Neuron (in vitro differentiated cells): ENCODE results near the gene PCSK5.
"Not testable (repeated sequence)": the region's sequence is repeated elsewhere in the genome, so short reads cannot be mapped to it uniquely, and the experiment has no call there.

Source experiments
- H2AFZ ChIP-seq: one replicate; pipeline ENCODE4 v1.6.1; 2013; ENCODE audit warnings: low read depth, mild to moderate bottlenecking, inconsistent platforms, low read length, moderate library complexity
- H3K27me3 ChIP-seq: one replicate; pipeline ENCODE4 v1.6.1; 2013; ENCODE audit warnings: low read length; ENCODE audit not compliant: insufficient read depth
- H3K36me3 ChIP-seq: one replicate; pipeline ENCODE4 v1.6.1; 2013; ENCODE audit warnings: low read length; ENCODE audit not compliant: insufficient read depth
- H3K4me1 ChIP-seq: one replicate; pipeline ENCODE4 v1.6.1; 2013; ENCODE audit warnings: low read length; ENCODE audit not compliant: insufficient read depth
- H3K4me3 ChIP-seq: 2 replicates; pipeline ENCODE4 v1.5.1; 2013; ENCODE audit warnings: mild to moderate bottlenecking, low read length, moderate library complexity
- H3K9me3 ChIP-seq: one replicate; pipeline ENCODE4 v1.6.1; 2013; ENCODE audit warnings: low read length

PCSK5 gene

DNA sequence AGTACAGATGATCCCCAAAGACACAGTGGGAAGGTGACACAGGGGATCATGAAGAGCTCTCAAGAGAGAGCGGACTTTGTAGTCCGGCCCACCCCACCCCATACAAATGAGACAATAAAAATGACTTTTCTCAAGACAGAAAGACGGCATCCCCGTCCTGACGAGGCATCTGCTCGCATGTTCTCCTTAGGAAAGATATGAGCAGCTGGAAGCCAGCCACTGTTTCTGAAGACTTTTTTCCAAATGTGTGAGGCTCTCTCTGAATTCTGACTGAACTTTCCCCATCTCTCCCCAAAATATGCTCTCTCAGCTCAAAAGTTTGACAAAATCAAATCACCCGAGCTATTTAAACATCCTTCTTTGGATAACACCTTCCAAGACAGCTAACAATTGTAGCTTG, 398.6 kb downstream of the PCSK5 start:
- no peaks in the 10 kb centered on the region for H3K27me3 ChIP-seq
- H2AFZ ChIP-seq: no peak overlapping the region
- H3K36me3 ChIP-seq: no peaks in the 10 kb centered on the region
- H3K4me1 ChIP-seq: no peaks in the 10 kb centered on the region
- no peak overlapping the region for H3K4me3 ChIP-seq
- H3K9me3 ChIP-seq: no peaks in the 10 kb centered on the region

DNA sequence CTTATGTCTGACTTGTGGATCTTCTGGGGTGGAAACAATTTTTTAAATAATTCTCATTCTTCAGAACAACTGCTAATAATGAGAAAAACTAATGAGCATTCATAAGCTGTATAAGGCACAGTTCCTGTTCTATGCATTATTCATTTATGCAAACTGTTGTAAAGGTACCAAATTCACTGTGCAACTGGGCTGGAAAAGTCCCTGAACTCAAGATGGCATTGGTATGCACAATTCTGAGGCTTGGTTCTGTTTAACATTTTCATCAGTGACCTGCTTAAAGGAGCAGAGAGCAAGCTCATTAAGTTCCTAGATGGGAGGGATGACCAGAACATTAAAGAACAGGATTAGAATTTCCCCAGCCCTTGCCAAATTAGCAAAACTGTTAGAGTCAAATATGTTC, 399.2 kb downstream of the PCSK5 start:
- Histone ChIP-seq H3K9me3 (no peaks in the 10 kb centered on the region), H3K27me3 (no peaks in the 10 kb centered on the region), H3K4me3 (no peak overlapping the region), H3K36me3 (no peaks in the 10 kb centered on the region), H2AFZ (no peak overlapping the region), H3K4me1 (no peaks in the 10 kb centered on the region)

DNA sequence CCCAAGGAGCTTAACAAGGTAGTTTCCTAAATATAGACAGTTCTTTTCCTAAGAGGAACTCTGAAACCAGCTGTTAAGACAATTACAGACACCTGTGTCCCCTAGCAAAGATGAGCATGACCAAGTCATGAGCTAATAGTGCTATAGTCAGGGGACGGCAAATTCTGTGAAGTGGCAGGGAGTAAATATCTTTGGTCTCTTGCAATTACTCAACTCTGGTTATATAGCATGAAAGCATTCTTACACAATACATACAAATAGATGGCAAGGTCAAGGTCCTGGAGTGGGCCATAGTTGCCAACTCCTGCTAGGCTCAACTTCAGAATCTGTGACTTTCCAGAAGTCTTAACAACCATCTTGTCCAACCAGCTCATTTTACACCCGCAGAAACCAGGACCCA, 400.1 kb downstream of the PCSK5 start:
- no peak overlapping the region for H3K4me3 ChIP-seq
- H3K4me1 ChIP-seq: no peaks in the 10 kb centered on the region
- H3K27me3 ChIP-seq: no peaks in the 10 kb centered on the region
- no peaks in the 10 kb centered on the region for H3K9me3 ChIP-seq
- no peak overlapping the region for H2AFZ ChIP-seq
- no peaks in the 10 kb centered on the region for H3K36me3 ChIP-seq

DNA sequence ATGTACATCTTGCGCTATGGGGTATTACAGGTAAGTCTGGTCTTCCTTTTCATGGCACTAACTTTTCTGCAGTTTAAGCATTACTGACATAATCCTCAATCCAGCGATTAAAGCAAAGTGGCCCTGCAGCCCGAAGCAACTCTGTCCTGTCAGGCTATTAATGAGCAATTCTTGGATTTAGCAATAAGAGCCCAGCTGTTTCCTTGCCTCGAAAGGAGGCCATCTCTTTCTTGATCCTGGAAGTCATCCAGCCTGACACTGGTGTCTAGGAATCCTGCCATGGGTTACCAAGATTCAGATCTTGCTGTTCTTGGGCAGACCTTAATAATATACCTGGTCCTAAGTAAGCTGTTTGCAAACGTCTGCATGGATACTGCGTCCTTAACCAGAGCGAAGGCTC, 401.8 kb downstream of the PCSK5 start:
- Histone ChIP-seq H3K4me3 (no peak overlapping the region), H3K27me3 (no peaks in the 10 kb centered on the region), H2AFZ (no peak overlapping the region), H3K4me1 (no peaks in the 10 kb centered on the region), H3K9me3 (no peaks in the 10 kb centered on the region), H3K36me3 (no peaks in the 10 kb centered on the region)

DNA sequence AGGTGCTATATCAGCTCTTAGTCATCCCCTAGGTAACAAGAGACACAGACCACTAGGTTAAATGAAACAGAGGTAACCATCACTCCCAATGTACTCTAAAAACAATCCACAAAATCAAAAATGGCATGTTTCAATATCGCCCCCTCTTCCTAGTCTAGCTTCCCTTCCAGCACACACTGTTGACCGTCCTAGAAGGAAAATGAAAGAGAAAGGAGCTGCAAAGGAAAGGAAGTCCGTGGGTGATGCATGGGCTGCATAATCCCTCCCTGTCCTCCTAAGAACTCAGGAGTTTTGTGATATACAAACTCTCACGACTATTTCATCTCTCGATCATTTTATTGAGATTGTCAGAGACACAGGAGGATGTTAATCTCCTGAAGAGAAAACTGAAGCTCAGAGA, 402.2 kb downstream of the PCSK5 start:
- Histone ChIP-seq H3K27me3 (no peaks in the 10 kb centered on the region), H3K4me3 (no peak overlapping the region), H3K4me1 (no peaks in the 10 kb centered on the region), H3K36me3 (no peaks in the 10 kb centered on the region), H2AFZ (no peak overlapping the region), H3K9me3 (no peaks in the 10 kb centered on the region)

DNA sequence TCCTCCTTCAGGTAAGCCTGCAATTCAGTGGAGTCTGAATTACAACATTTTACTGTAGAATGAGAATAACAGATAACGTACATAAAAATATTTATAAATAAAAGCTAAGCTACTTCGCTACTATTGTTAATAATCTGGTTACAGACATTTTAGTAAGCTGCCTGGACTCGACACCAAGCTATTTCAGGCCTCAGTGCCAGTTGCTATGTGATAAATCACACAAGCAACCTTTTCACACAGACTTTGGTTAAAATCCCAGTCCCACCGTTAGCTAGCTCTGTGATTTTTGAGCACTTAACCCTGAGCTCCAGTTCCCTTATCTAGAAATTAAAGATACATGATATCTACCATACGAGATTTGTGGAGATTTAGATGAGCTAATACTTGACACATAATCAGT, 403.8 kb downstream of the PCSK5 start:
- Histone ChIP-seq H2AFZ (no peak overlapping the region), H3K36me3 (no peaks in the 10 kb centered on the region), H3K27me3 (no peaks in the 10 kb centered on the region), H3K4me1 (no peaks in the 10 kb centered on the region), H3K4me3 (no peak overlapping the region), H3K9me3 (no peaks in the 10 kb centered on the region)

- Histone ChIP-seq H3K9me3 (no peaks in the 10 kb centered on the region), H3K36me3 (no peaks in the 10 kb centered on the region), H3K4me1 (no peaks in the 10 kb centered on the region), H3K27me3 (no peaks in the 10 kb centered on the region), H2AFZ (no peak overlapping the region), H3K4me3 (no peak overlapping the region)
Measured at GRCh38 chr9:76296561-76297310, 406.3 kb downstream of the PCSK5 start.

DNA sequence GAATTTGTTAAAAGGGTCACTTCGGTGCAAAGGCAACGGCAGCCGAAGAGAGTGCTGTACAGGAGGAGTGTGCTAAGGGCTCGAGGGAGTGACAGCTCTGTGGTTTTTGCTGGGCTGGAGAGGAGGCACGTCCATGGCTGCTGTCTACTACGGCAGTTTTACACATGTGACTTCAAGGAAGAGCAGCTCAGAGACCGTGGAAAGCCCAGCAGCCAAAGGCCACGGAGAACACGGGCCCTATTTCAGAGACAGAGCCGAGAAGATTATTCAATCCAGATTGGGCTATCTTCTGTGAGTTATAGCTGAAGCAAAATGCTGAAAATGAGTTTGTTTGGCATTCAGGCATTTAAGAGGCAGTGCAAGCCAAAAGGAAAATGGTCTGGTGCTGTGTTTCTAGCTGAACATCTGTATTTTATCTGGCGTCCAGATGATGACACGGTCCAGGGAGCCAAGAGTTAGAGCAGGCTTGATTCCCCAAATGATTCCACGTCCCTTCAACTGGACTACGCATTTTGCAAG, 407.3 kb downstream of the PCSK5 start:
- H3K4me3 ChIP-seq: no peak overlapping the region
- H3K9me3 ChIP-seq: no peaks in the 10 kb centered on the region
- no peaks in the 10 kb centered on the region for H3K36me3 ChIP-seq
- H3K4me1 ChIP-seq: no peaks in the 10 kb centered on the region
- peak overlapping the region; percentile 14 for H2AFZ ChIP-seq
- no peaks in the 10 kb centered on the region for H3K27me3 ChIP-seq

GRCh38 chr9:76298521-76299144, 408.2 kb downstream of the PCSK5 start:
- no peaks in the 10 kb centered on the region for H3K36me3 ChIP-seq
- no peaks in the 10 kb centered on the region for H3K4me1 ChIP-seq
- H3K27me3 ChIP-seq: no peaks in the 10 kb centered on the region
- no peaks in the 10 kb centered on the region for H3K9me3 ChIP-seq
- no peak overlapping the region for H2AFZ ChIP-seq
- H3K4me3 ChIP-seq: no peak overlapping the region

GRCh38 chr9:76302543-76302942, 412.1 kb downstream of the PCSK5 start:
- Histone ChIP-seq H2AFZ (no peak overlapping the region), H3K9me3 (no peaks in the 10 kb centered on the region), H3K4me1 (no peaks in the 10 kb centered on the region), H3K27me3 (no peaks in the 10 kb centered on the region), H3K36me3 (no peaks in the 10 kb centered on the region), H3K4me3 (no peak overlapping the region)

DNA sequence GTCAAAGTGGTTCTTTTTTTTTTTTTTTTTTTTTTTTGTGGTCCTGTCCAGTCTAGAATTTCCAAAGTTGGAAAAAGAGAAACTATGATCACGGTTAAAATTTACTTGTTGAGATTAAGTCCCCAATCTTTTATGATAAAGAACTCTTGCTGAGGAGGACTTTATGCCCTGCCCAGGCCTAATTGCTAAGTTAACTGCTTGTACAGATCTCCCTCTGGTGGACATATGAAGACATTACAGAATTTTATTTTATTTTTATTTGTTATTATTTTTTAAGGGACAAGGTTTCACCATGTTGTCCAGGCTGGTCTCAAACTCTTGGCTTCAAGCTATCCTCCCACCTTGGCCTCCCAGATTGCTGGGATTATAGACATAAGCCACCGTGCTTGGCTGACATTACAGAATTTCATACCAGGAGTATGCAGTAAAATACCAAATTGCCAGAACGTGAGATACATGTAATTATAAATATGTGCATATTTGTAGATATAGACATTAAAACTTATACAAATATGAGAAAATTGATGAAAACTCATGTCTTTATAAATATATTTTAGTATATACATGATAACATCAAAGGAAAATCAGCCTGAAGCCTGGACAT, 412.6 kb downstream of the PCSK5 start:
- H2AFZ ChIP-seq: no peak overlapping the region
- no peaks in the 10 kb centered on the region for H3K4me1 ChIP-seq
- no peaks in the 10 kb centered on the region for H3K27me3 ChIP-seq

GRCh38 chr9:76307047-76307446, 416.6 kb downstream of the PCSK5 start:
- not testable (repeated sequence) for H2AFZ ChIP-seq, H3K4me1 ChIP-seq, H3K9me3 ChIP-seq, H3K4me3 ChIP-seq, H3K27me3 ChIP-seq, H3K36me3 ChIP-seq

More for the DNA sequence above, 412.6 kb downstream of the PCSK5 start:
- Histone ChIP-seq H3K36me3 (no peaks in the 10 kb centered on the region), H3K9me3 (no peaks in the 10 kb centered on the region), H3K4me3 (no peak overlapping the region)

GRCh38 chr9:76310577-76310976, 420.1 kb downstream of the PCSK5 start:
- H3K27me3 ChIP-seq: no peaks in the 10 kb centered on the region
- no peaks in the 10 kb centered on the region for H3K36me3 ChIP-seq
- no peaks in the 10 kb centered on the region for H3K9me3 ChIP-seq
- no peak overlapping the region for H2AFZ ChIP-seq
- no peaks in the 10 kb centered on the region for H3K4me1 ChIP-seq
- no peak overlapping the region for H3K4me3 ChIP-seq
